H1 (cell line): ENCODE measurements around the gene CNBD2. TPM values are rescaled to one million over a fixed set of nuclear protein-coding genes. Genes with fewer than 3 reads are reported as not detected.

Experiments used
- CTCF ChIA-PET: fragments of 300-600 bp; sonication (Branson Sonifier 250); formaldehyde crosslinking; loops from one replicate; lab custom pipeline; 2021; ENCODE audit not compliant: partially characterized antibody; lab: Charles Lee
- POLR2A ChIA-PET: fragments of 300-600 bp; sonication (Branson Sonifier 250); formaldehyde crosslinking; loops from one replicate; lab custom pipeline; 2021; ENCODE audit warnings: inconsistent platforms; ENCODE audit not compliant: partially characterized antibody; lab: Charles Lee
- DNase-seq, 2 experiments: peaks; one replicate each; pipeline versions ENCODE4 v3.0.0 to v3.0.0-alpha.2; 2010 to 2022; ENCODE audit warnings: low spot score in 2 of 2, low read depth in 1 of 2, mixed read lengths in 1 of 2
- FAIRE-seq: peaks from 2 replicates; lab custom pipeline; 2011; peaks lifted over from hg19 to GRCh38; lab: Jason Lieb, UNC
- H2AFZ ChIP-seq: 2 replicates; pipeline ENCODE4 v1.8.1; 2012; ENCODE audit warnings: low read length, inconsistent platforms
- H2AK5ac ChIP-seq: 2 replicates; pipeline ENCODE4 v1.6.1; 2013; ENCODE audit warnings: low read depth, low read length
- H2BK120ac ChIP-seq: replicated peaks from 2 replicates; pipeline ENCODE3; 2013; ENCODE audit warnings: low read depth, low read length, inconsistent platforms
- H2BK12ac ChIP-seq: 2 replicates; pipeline ENCODE4 v1.6.1; 2013; ENCODE audit warnings: low read depth, low read length
- H2BK15ac ChIP-seq: 2 replicates; pipeline ENCODE4 v1.6.1; 2013; ENCODE audit warnings: low read length
- H2BK20ac ChIP-seq: 2 replicates; pipeline ENCODE4 v1.6.1; 2013; ENCODE audit warnings: low read length
- H2BK5ac ChIP-seq: 2 replicates; pipeline ENCODE4 v1.6.1; 2013; ENCODE audit warnings: low read depth, low read length
- H3K14ac ChIP-seq: 2 replicates; pipeline ENCODE4 v1.6.1; 2013; ENCODE audit warnings: inconsistent platforms; ENCODE audit not compliant: insufficient read length
- H3K18ac ChIP-seq: 2 replicates; pipeline ENCODE4 v1.6.1; 2013; ENCODE audit warnings: low read length; ENCODE audit errors: extremely low read depth
- H3K23ac ChIP-seq: 2 replicates; pipeline ENCODE4 v1.6.1; 2013; ENCODE audit warnings: inconsistent platforms; ENCODE audit not compliant: insufficient read length
- H3K23me2 ChIP-seq: 2 replicates; pipeline ENCODE4 v1.6.1; 2013; ENCODE audit warnings: low read depth, low read length
- H3K27ac ChIP-seq: 2 replicates; pipeline ENCODE4 v1.6.1; 2011; ENCODE audit warnings: low read depth, low read length, inconsistent platforms
- H3K27me3 ChIP-seq, 4 experiments: replicated peaks in 1 of 4; 1 replicate in 1 of 4; 2 replicates in 3 of 4; pipeline versions ENCODE4 v1.6.1 to v1.8.1; 2011 to 2013; ENCODE audit warnings: low read length in 3 of 4, mild to moderate bottlenecking in 3 of 4, inconsistent platforms in 2 of 4, mixed read lengths in 2 of 4, moderate library complexity in 1 of 4; ENCODE audit not compliant: control insufficient read depth in 3 of 4, insufficient read depth in 3 of 4; ENCODE audit errors: extremely low read depth in 1 of 4
- H3K36me3 ChIP-seq, 4 experiments: 2 replicates each; pipeline versions ENCODE4 v1.6.1 to v1.8.1; 2011 to 2013; ENCODE audit warnings: mild to moderate bottlenecking in 4 of 4, low read length in 3 of 4, moderate library complexity in 2 of 4, control low read depth in 1 of 4, inconsistent platforms in 1 of 4; ENCODE audit not compliant: insufficient read depth in 4 of 4, control insufficient read depth in 2 of 4
- H3K4ac ChIP-seq: replicated peaks from 2 replicates; pipeline ENCODE3; 2013; ENCODE audit warnings: low read length, low read depth, mixed read lengths, inconsistent platforms; ENCODE audit not compliant: insufficient read length
- H3K4me1 ChIP-seq, 4 experiments: replicated peaks in 1 of 4; 1 replicate in 1 of 4; 2 replicates in 3 of 4; pipeline versions ENCODE4 v1.6.1 to v1.8.1; 2011 to 2013; ENCODE audit warnings: low read length in 3 of 4, inconsistent platforms in 2 of 4, mixed read lengths in 1 of 4; ENCODE audit not compliant: insufficient read depth in 4 of 4, control insufficient read depth in 3 of 4
- H3K4me2 ChIP-seq, 2 experiments: 2 replicates each; pipeline versions ENCODE4 v1.6.1 to v1.8.1; 2011 to 2013; ENCODE audit warnings: low read depth in 2 of 2, low read length in 2 of 2, control low read depth in 1 of 2, inconsistent platforms in 1 of 2, mild to moderate bottlenecking in 1 of 2; ENCODE audit not compliant: insufficient read depth in 1 of 2
- H3K4me3 ChIP-seq, 4 experiments: fragments of 200-600, 300-600 bp in 1 of 4; sonication (generic), shearing (Covaris generic), sonication (Bioruptor Twin) in 1 of 4; 2 replicates each; pipeline versions ENCODE4 v1.5.1 to v1.8.1; 2011 to 2016; ENCODE audit warnings: low read length in 4 of 4, low read depth in 3 of 4, control low read depth in 2 of 4, inconsistent platforms in 2 of 4, mild to moderate bottlenecking in 2 of 4, mixed read lengths in 1 of 4, moderate library complexity in 1 of 4; ENCODE audit not compliant: insufficient read depth in 2 of 4; ENCODE audit errors: extremely low read depth in 1 of 4
- H3K56ac ChIP-seq: replicated peaks from 2 replicates; pipeline ENCODE3; 2013; ENCODE audit warnings: low read depth, mild to moderate bottlenecking, mixed read lengths, low read length, inconsistent platforms; ENCODE audit not compliant: insufficient read length
- H3K79me1 ChIP-seq: 2 replicates; pipeline ENCODE4 v1.6.1; 2013; ENCODE audit warnings: low read depth, low read length, control low read depth
- H3K79me2 ChIP-seq, 2 experiments: 2 replicates each; pipeline versions ENCODE4 v1.6.1 to v1.8.1; 2012 to 2013; ENCODE audit warnings: low read length in 2 of 2, mild to moderate bottlenecking in 2 of 2, inconsistent platforms in 1 of 2; ENCODE audit not compliant: insufficient read depth in 2 of 2, control insufficient read depth in 1 of 2
- H3K9ac ChIP-seq, 4 experiments: replicated peaks in 1 of 4; 1 replicate in 1 of 4; 2 replicates in 3 of 4; pipeline versions ENCODE4 v1.6.1 to v1.8.1; 2011 to 2013; ENCODE audit warnings: low read depth in 3 of 4, low read length in 3 of 4, control low read depth in 2 of 4, mild to moderate bottlenecking in 2 of 4, moderate library complexity in 2 of 4, inconsistent platforms in 1 of 4; ENCODE audit errors: extremely low read depth in 1 of 4
- H3K9me3 ChIP-seq, 2 experiments: 2 replicates each; pipeline versions ENCODE4 v1.6.1 to v1.8.1; 2012 to 2013; ENCODE audit warnings: mild to moderate bottlenecking in 2 of 2, moderate library complexity in 2 of 2, control low read depth in 1 of 2, inconsistent platforms in 1 of 2, low read depth in 1 of 2, low read length in 1 of 2, mixed read lengths in 1 of 2; ENCODE audit not compliant: insufficient read depth in 2 of 2
- H4K20me1 ChIP-seq, 2 experiments: replicated peaks in 1 of 2; 2 replicates each; pipeline versions ENCODE3 to v1.8.1; 2011 to 2013; ENCODE audit warnings: inconsistent platforms in 2 of 2, low read length in 2 of 2, mild to moderate bottlenecking in 1 of 2; ENCODE audit not compliant: insufficient read depth in 2 of 2, control insufficient read depth in 1 of 2
- H4K5ac ChIP-seq: 2 replicates; pipeline ENCODE4 v1.6.1; 2013; ENCODE audit warnings: low read length, low read depth, mixed read lengths, inconsistent platforms; ENCODE audit not compliant: insufficient read length
- H4K8ac ChIP-seq: 2 replicates; pipeline ENCODE4 v1.8.0; 2013; ENCODE audit warnings: mild to moderate bottlenecking, moderate library complexity, low read length, inconsistent platforms; ENCODE audit not compliant: insufficient read depth; ENCODE audit errors: extremely low read depth
- H4K91ac ChIP-seq: replicated peaks from 2 replicates; pipeline ENCODE3; 2013; ENCODE audit warnings: low read length, mixed read lengths, inconsistent platforms; ENCODE audit not compliant: insufficient read length
- ASH2L ChIP-seq: fragments of 200-600, 300-600 bp; sonication (generic); IDR thresholded peaks from one replicate; pipeline ENCODE4 v1.7.1; 2017; ENCODE audit warnings: low read length
- ATF2 ChIP-seq: IDR thresholded peaks from 2 replicates; pipeline ENCODE4 v1.6.1; 2012; ENCODE audit warnings: low read length, inconsistent platforms
- CHD2 ChIP-seq: IDR thresholded peaks from 2 replicates; pipeline ENCODE4 v1.6.1; 2012; ENCODE audit warnings: low read length, improper control_type of control experiment
- CTBP2 ChIP-seq: IDR thresholded peaks from 2 replicates; pipeline ENCODE4 v1.7.0; 2011; ENCODE audit warnings: borderline replicate concordance, mild to moderate bottlenecking, moderate library complexity, mixed read lengths, low read length; ENCODE audit not compliant: insufficient read depth, insufficient read length
- JUND ChIP-seq: IDR thresholded peaks from 2 replicates; pipeline ENCODE4 v1.6.1; 2011; ENCODE audit warnings: mild to moderate bottlenecking, improper control_type of control experiment, low read length
- KDM1A ChIP-seq: fragments of 200-600, 300-600 bp; sonication (generic); IDR thresholded peaks from 2 replicates; pipeline ENCODE4 v1.7.1; 2016; ENCODE audit warnings: mild to moderate bottlenecking, low read length, borderline replicate concordance
- MAFK ChIP-seq: IDR thresholded peaks from 2 replicates; pipeline ENCODE4 v1.6.1; 2012; ENCODE audit warnings: low read depth, mild to moderate bottlenecking, improper control_type of control experiment, low read length
- NANOG ChIP-seq: IDR thresholded peaks from 2 replicates; pipeline ENCODE4 v1.6.1; 2011; ENCODE audit warnings: low read length, low read depth, mild to moderate bottlenecking, inconsistent platforms; ENCODE audit not compliant: insufficient read depth, poor library complexity, severe bottlenecking
- POU5F1 ChIP-seq: IDR thresholded peaks from 2 replicates; pipeline ENCODE4 v1.6.1; 2011; ENCODE audit warnings: low read depth, mild to moderate bottlenecking, low read length, moderate library complexity
- TBP ChIP-seq: IDR thresholded peaks from 2 replicates; pipeline ENCODE4 v1.6.1; 2011; ENCODE audit warnings: low read depth, low read length, improper control_type of control experiment
- WGBS, 2 experiments: shearing (Covaris generic) in 1 of 2; methylation state at CpG; one replicate each; pipeline versions ENCODE4 v1.1.6 to v1.1.7; 2013 to 2015; ENCODE audit warnings: low lambda C conversion rate in 2 of 2, mixed read lengths in 2 of 2, inconsistent platforms in 1 of 2, low coverage in 1 of 2, missing lambda C conversion rate in 1 of 2; ENCODE audit not compliant: insufficient replicate concordance in 2 of 2, insufficient coverage in 1 of 2, insufficient read length in 1 of 2; ENCODE audit errors: extremely low coverage in 1 of 2, missing lambda C conversion rate in 1 of 2; 5-methylcytosine and 5-hydroxymethylcytosine counted together
- polyA plus RNA-seq, 7 experiments: library from polyadenylated mRNA; depleted of rRNA in 3 of 7; stranded (reverse) in 5 of 7; unstranded in 2 of 7; fragments of >200 nt in 5 of 7; fragments of 200-250 nt in 2 of 7; gene quantifications; 1 replicate in 5 of 7; 2 replicates in 1 of 7; 4 replicates in 1 of 7; pipeline versions ENCODE4 v1.2.1 to v1.2.3, GENCODE V29; 2011 to 2013; ENCODE audit warnings: missing spikeins in 2 of 7, mixed read lengths in 2 of 7
- total RNA-seq: library from RNA; stranded (reverse); fragmentation: NEBNext Ultra II Directional; extraction: Animal tissue kit (Norgen Biotek cat#: 25700); gene quantifications from 2 replicates; pipeline ENCODE4 v1.2.1, GENCODE V29; 2021
- TF ChIP-seq, protein P1 (sequence below): IDR thresholded peaks from 2 replicates; pipeline ENCODE4 v1.6.1; 2011; ENCODE audit warnings: low read length, improper control_type of control experiment

CNBD2 gene
- total and polyA plus RNA-seq, 2 of the 8 experiments (the other 6 are each of a cell fraction or from before 2014, with no cell fraction given): 2.6 to 4.5 TPM

DNA sequence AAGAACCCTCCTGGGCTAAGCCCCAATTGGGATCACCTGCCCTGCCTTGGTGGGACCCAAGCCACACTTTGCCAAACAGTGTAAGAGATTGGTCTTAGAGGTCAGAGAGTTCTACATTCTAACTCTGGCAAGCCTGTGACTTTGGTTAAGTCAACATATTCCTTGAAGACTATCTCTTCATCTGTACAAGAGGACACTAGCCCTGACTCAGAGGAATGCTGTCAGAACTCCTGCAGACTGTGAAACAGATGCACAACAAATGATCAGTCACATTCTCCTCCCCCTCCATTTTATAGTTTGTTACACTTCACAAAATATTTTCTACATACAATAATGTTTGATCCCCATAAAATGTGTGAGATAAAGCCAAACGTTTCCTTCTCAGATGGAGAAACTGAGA is 94.4 kb downstream of the CNBD2 start:
- Histone ChIP-seq H2BK5ac (no peak overlapping the region), H3K23ac (no peak overlapping the region), H2BK12ac (no peak overlapping the region), H3K23me2 (peaks cover 9% of the 10 kb centered on the region; the same call in 1 of the 2 replicates), H2BK20ac (no peak overlapping the region), H3K27me3 (peaks cover 2 to 24% (median 16%) of the 10 kb centered on the region in 4 experiments; a peak in 6 of 7 replicates), H3K9ac (no peak overlapping the region), H3K56ac (no peak overlapping the region), H3K9me3 (peaks cover 0 to 2% of the 10 kb centered on the region in 2 experiments; a peak in 1 of 4 replicates), H3K36me3 (no peaks in the 10 kb centered on the region), H3K79me2 (no peaks in the 10 kb centered on the region), H3K27ac (no peak overlapping the region), H4K91ac (no peak overlapping the region), H2AFZ (no peak overlapping the region), H3K4ac (no peak overlapping the region), H3K79me1 (no peaks in the 10 kb centered on the region), H3K14ac (no peak overlapping the region), H2BK15ac (no peak overlapping the region), H3K4me1 (peaks cover 0 to 17% (median 4%) of the 10 kb centered on the region in 4 experiments; a peak in 5 of 7 replicates), H4K5ac (no peak overlapping the region), H3K4me3 (no peak overlapping the region), H4K20me1 (peaks cover 0 to 1% of the 10 kb centered on the region in 2 experiments), H3K18ac (no peak overlapping the region), H2AK5ac (no peak overlapping the region), H2BK120ac (no peak overlapping the region), H4K8ac (no peak overlapping the region), H3K4me2 (no peak overlapping the region)
- ChIA-PET CTCF (interaction anchor here (1.0 kb wide), 1 partner anchor 24 kb away, joined by 3 read pairs; no protein-coding TSS in a partner anchor), POLR2A (no interaction called here)
- FAIRE-seq: no peak
- DNase-seq: no peak
- WGBS, 2 experiments: 57% methylated on average over 1 of the region's 1 CpG; no CpG with 5 or more reads in 1 of the 2 experiments
- no peak for TF ChIP-seq POU5F1
- TF ChIP-seq CTBP2: no peak
- no peak for TF ChIP-seq TBP
- no peak for TF ChIP-seq ASH2L
- no peak for TF ChIP-seq CHD2
- no peak for TF ChIP-seq MAFK
- no peak for TF ChIP-seq ATF2
- TF ChIP-seq JUND: no peak
- no peak for TF ChIP-seq KDM1A
- TF ChIP-seq, protein P1, sequence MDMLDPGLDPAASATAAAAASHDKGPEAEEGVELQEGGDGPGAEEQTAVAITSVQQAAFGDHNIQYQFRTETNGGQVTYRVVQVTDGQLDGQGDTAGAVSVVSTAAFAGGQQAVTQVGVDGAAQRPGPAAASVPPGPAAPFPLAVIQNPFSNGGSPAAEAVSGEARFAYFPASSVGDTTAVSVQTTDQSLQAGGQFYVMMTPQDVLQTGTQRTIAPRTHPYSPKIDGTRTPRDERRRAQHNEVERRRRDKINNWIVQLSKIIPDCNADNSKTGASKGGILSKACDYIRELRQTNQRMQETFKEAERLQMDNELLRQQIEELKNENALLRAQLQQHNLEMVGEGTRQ: no peak
- no peak for TF ChIP-seq NANOG
